ENCODE measurements around the gene TIFAB. TPM values are rescaled to one million over a fixed set of nuclear protein-coding genes. Genes with fewer than 3 reads are reported as not detected.

TIFAB gene
- total RNA-seq, 3 donors from 2014 or later = 0.28 to 0.36 (median 0.29) TPM

- H3K4me1 ChIP-seq (ENCODE audit: low read depth) = no peaks in the 10 kb centered on the region
- no peaks in the 10 kb centered on the region for H3K36me3 ChIP-seq (ENCODE audit: low read depth)
- intact Hi-C loops (cut with DNase I, micrococcal nuclease) = loop anchor here (2.0 to 10.0 kb wide), 2 partner anchors 81 to 365 kb away; partner anchors contain the start of gene SLC25A48 (in 1 of the 2)
- DNase-seq = no peak
- TF ChIP-seq, protein P1, sequence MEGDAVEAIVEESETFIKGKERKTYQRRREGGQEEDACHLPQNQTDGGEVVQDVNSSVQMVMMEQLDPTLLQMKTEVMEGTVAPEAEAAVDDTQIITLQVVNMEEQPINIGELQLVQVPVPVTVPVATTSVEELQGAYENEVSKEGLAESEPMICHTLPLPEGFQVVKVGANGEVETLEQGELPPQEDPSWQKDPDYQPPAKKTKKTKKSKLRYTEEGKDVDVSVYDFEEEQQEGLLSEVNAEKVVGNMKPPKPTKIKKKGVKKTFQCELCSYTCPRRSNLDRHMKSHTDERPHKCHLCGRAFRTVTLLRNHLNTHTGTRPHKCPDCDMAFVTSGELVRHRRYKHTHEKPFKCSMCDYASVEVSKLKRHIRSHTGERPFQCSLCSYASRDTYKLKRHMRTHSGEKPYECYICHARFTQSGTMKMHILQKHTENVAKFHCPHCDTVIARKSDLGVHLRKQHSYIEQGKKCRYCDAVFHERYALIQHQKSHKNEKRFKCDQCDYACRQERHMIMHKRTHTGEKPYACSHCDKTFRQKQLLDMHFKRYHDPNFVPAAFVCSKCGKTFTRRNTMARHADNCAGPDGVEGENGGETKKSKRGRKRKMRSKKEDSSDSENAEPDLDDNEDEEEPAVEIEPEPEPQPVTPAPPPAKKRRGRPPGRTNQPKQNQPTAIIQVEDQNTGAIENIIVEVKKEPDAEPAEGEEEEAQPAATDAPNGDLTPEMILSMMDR (IDR thresholded peaks at IDR 0.05) = no peak
- H3K9me3 ChIP-seq = no peaks in the 10 kb centered on the region
- no peak overlapping the region for H3K4me3 ChIP-seq
- ATAC-seq = no peak
Measured at GRCh38 chr5:135469911-135470310, 17.8 kb upstream of the TIFAB start.

- Histone ChIP-seq H3K4me1 (ENCODE audit: low read depth) (no peaks in the 10 kb centered on the region), H3K4me3 (no peak overlapping the region), H3K9me3 (no peaks in the 10 kb centered on the region), H3K36me3 (ENCODE audit: low read depth) (no peaks in the 10 kb centered on the region)
- intact Hi-C loops (cut with DNase I, micrococcal nuclease) = loop anchor here in 1 of 2 donors (10.0 kb wide), 1 partner anchor 366 kb away; the partner anchor contains the start of gene SLC25A48
- ATAC-seq = no peak
- TF ChIP-seq, protein P1 (IDR thresholded peaks at IDR 0.05) = no peak
- DNase-seq = no peak
Measured at GRCh38 chr5:135468541-135468940, 16.4 kb upstream of the TIFAB start.

DNA sequence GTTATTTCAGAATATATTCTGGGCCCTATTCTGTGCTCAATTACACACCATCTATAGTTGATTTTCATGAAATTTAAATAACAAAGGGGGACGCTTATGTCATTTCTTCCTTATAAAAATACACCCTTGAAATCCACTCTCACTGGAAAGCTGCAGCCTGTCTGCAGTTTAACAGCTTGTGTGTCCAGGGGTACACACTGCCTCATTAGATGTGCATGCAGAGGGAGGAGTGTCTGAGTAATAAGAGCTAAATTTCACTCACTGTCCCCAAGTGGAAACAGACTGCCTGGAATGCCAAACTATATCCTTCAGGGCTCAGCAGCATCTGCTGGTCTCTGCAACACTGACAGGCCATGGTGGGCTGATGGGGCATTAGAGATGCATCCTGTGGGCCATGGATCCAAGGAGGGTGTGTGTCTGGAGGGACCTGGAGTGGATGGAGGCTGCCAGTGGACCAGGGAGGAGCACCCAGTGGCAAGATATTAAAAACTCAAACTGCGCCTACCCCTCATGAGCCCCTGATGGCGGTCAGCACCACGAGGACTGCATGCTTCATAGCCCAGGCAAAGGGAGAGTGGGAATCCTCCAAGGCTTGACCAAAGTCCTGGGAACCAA lies 15.8 kb upstream of the TIFAB start:
- DNase-seq (no peak), ATAC-seq (no peak)
- no peak overlapping the region for H3K4me3 ChIP-seq
- no peaks in the 10 kb centered on the region for H3K9me3 ChIP-seq
- H3K36me3 ChIP-seq (ENCODE audit: low read depth) = no peaks in the 10 kb centered on the region
- intact Hi-C loops (cut with DNase I, micrococcal nuclease) = loop anchor here in 1 of 2 donors (2.0 to 10.0 kb wide), 2 partner anchors 83 to 367 kb away; partner anchors contain the start of gene SLC25A48
- H3K4me1 ChIP-seq (ENCODE audit: low read depth) = no peaks in the 10 kb centered on the region
- TF ChIP-seq, protein P1 (IDR thresholded peaks at IDR 0.05) = no peak

DNA sequence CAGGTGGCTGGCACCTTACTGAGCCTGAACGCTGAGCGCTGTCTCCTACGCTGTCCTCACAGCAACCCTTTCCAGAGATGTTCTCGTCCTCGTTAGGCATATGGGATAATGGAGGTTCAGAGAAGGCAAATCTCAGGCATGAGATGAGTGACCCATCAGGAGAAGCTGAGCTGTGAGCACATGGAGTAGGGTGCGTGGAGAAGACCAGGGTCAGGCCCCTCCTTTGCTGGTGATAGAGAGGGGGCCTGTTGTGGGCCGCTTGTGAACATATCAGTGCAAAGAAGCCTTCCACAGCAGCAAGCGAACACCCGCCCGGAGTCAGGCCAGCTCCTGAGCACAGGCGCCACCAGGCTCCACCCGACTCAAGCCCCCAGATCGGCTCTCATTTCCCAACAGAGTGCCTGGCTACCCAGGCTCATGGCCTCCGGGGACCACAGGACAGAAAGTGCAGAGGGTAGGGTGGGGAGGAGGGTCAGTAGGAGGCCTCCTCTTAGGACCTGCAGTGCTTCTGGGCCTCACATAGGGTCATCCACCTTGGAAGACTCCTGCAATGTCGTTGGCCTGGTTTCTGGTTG lies 15.0 kb upstream of the TIFAB start:
- ATAC-seq = no peak
- no peaks in the 10 kb centered on the region for H3K4me1 ChIP-seq (ENCODE audit: low read depth)
- DNase-seq = no peak
- intact Hi-C loops (cut with DNase I, micrococcal nuclease) = loop anchor here in 1 of 2 donors (2.0 to 10.0 kb wide), 2 partner anchors 84 to 368 kb away; partner anchors contain the start of gene SLC25A48
- no peak overlapping the region for H3K4me3 ChIP-seq
- TF ChIP-seq, protein P1 (IDR thresholded peaks at IDR 0.05) = no peak
- no peaks in the 10 kb centered on the region for H3K9me3 ChIP-seq
- no peaks in the 10 kb centered on the region for H3K36me3 ChIP-seq (ENCODE audit: low read depth)

DNA sequence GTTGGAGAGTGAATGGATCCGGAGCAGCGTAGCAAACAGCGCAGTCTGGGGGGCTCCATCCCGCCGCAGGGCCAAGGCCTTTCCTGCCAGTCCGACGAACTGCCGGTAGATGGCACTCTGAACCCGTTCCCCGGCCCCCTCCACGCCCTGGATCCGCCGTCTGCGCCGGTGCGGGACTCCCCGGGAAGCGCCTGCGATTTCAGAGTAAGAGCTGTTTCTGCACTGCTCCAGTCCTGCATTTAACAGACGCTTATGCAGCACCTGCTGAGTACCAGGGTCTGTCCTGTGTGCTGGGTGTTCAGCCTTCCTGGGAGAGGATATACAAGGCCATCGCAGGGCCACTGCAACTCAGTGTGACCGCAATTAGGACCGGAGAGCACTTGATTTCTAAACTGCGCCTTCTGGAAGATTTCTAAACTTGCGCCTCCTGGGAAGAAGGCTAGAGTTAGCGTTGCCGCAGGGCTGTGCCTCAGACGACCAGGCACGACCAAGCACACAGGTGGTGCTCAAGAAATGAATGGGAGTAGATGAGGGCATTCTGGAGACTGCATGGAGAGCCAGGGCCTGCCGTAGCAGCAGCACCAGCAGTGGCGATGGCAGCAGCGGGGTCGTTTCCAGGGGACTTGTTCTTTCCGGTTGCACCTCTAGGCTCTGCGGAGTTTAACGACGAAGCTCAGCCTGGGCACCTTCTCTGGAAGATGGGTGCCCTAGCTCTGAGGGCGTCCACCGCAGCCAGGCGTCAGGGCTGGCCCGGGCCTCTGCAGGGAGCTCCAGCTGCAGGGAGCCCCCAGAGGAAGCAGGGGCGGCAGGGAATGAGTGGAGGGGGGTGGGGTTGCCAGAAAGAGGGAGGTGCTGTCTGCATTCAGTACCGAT lies 14.3 kb upstream of the TIFAB start:
- TF ChIP-seq, protein P1 (IDR thresholded peaks at IDR 0.05) = peak; percentile 72
- intact Hi-C loops (cut with DNase I, micrococcal nuclease) = loop anchor here in 1 of 2 donors (2.0 to 10.0 kb wide), 2 partner anchors 84 to 368 kb away; partner anchors contain the start of gene SLC25A48
- H3K9me3 ChIP-seq = no peaks in the 10 kb centered on the region
- peak; percentile 86 for ATAC-seq
- peak; percentile 66 to 82 (median 80) for DNase-seq
- H3K4me1 ChIP-seq (ENCODE audit: low read depth) = no peaks in the 10 kb centered on the region
- H3K36me3 ChIP-seq (ENCODE audit: low read depth) = no peaks in the 10 kb centered on the region
- no peak overlapping the region for H3K4me3 ChIP-seq
